Stomach (tissue), 9 donors: ENCODE data around the gene OR5AR1. TPM values are rescaled to one million over a fixed set of nuclear protein-coding genes. Genes with fewer than 3 reads are reported as not detected.

Source experiments
- DNase-seq, 2 donors: peaks; one replicate each; pipeline versions ENCODE4 v3.0.0 to v3.0.0-alpha.2; 2013 to 2019
- H3K27ac ChIP-seq, 5 donors: fragments of 200-600 bp in 4 of 5; sonication (generic) in 4 of 5; one replicate each; pipeline ENCODE4 v1.5.1; 2013 to 2019; ENCODE audit warnings: mild to moderate bottlenecking in 1 of 5, moderate library complexity in 1 of 5
- H3K27me3 ChIP-seq, 3 donors: fragments of 200-600 bp; sonication (generic); one replicate each; pipeline ENCODE4 v1.5.1; 2017 to 2019; ENCODE audit warnings: mixed run types in 1 of 3
- H3K36me3 ChIP-seq, 4 donors: fragments of 200-600 bp; sonication (generic); 1 replicate in 3 of 4; 2 replicates in 1 of 4; pipeline ENCODE4 v1.5.1; 2016 to 2019
- H3K4me1 ChIP-seq, 4 donors: fragments of 200-600 bp; sonication (generic); one replicate each; pipeline ENCODE4 v1.5.1; 2016 to 2019
- H3K4me3 ChIP-seq, 4 donors: fragments of 200-600 bp; sonication (generic) in 3 of 4; one replicate each; pipeline ENCODE4 v1.5.1; 2016 to 2019; ENCODE audit warnings: mild to moderate bottlenecking in 1 of 4
- H3K9me3 ChIP-seq, 4 donors: fragments of 200-600 bp; sonication (generic); one replicate each; pipeline ENCODE4 v1.5.1; 2016 to 2019
- CTCF ChIP-seq, 7 experiments: fragments of 450-650 bp in 4 of 7; fragments of 200-600 bp in 3 of 7; sonication (generic) in 3 of 7; IDR thresholded peaks; one replicate each; pipeline ENCODE4 v1.5.1; 2016 to 2019; ENCODE audit warnings: antibody characterized with exemption in 7 of 7, control low read depth in 2 of 7, mild to moderate bottlenecking in 1 of 7
- EP300 ChIP-seq: sonication (generic); formaldehyde crosslinking; IDR thresholded peaks from one replicate; pipeline ENCODE4 v1.6.1; 2017; ENCODE audit warnings: antibody characterized with exemption
- POLR2A ChIP-seq, 4 donors: fragments of 450-650 bp; IDR thresholded peaks; one replicate each; pipeline ENCODE4 v1.6.1; 2016; ENCODE audit warnings: antibody characterized with exemption in 4 of 4, control low read depth in 2 of 4, mild to moderate bottlenecking in 1 of 4, moderate library complexity in 1 of 4
- POLR2AphosphoS5 ChIP-seq, 3 donors: sonication (generic); formaldehyde crosslinking; IDR thresholded peaks; one replicate each; pipeline ENCODE4 v1.6.1; 2016; ENCODE audit warnings: antibody characterized with exemption in 3 of 3
- WGBS, 5 donors: extraction: QIAGEN DNeasy Blood & Tissue Kit in 3 of 5; methylation state at CpG; one replicate each; pipeline versions ENCODE4 v1.1.5 to v1.1.7; 2013 to 2018; 5-methylcytosine and 5-hydroxymethylcytosine counted together
- intact Hi-C: fragments of 100-400 bp; cut with DNase I; formaldehyde crosslinking; loops from one replicate; pipeline ENCODE4 v1.15.1; 2023; ENCODE audit warnings: low total_unique reads
- polyA plus RNA-seq, 3 donors: library from polyadenylated mRNA; stranded (reverse); fragments of 200-250 nt; gene quantifications; one replicate each; pipeline ENCODE4 v1.2.3, GENCODE V29; 2013
- small RNA-seq, 4 donors: library from RNA; depleted of rRNA; stranded (forward); fragments of <200 nt; gene quantifications; one replicate each; pipeline ENCODE3, GENCODE V24; 2016
- total RNA-seq, 5 donors: library from RNA; depleted of rRNA; stranded (reverse); fragments of >200 nt; gene quantifications; one replicate each; pipeline versions ENCODE4 v1.1.0 to v1.2.3, GENCODE V29; 2014 to 2016
- donor health status: healthy with polysubstance abuse.
- donor health status: Bipolar disorder and iron deficiency.
- donor health status: healthy.

Gene OR5AR1
- total and polyA plus RNA-seq, 8 donors = not detected

- Histone ChIP-seq H3K4me1 (no peaks in the 10 kb centered on the region), H3K36me3 (no peaks in the 10 kb centered on the region), H3K27me3 (no peaks in the 10 kb centered on the region), H3K4me3 (no peak overlapping the region), H3K9me3 (peaks cover 0 to 5% (median 2%) of the 10 kb centered on the region in 4 donors), H3K27ac (no peak overlapping the region)
- 57 to 78% (median 65%) methylated on average over 2 of the region's 2 CpGs for WGBS, 5 donors
- DNase-seq = no peak
- TF ChIP-seq POLR2AphosphoS5 (IDR thresholded peaks at IDR 0.05) (no peak), CTCF (IDR thresholded peaks at IDR 0.05) (no peak), POLR2A (IDR thresholded peaks at IDR 0.05) (no peak), EP300 (no peak)
- intact Hi-C loops = no loop called here
Measured at GRCh38 chr11:56714206-56714605, 50.7 kb downstream of the OR5AR1 start.

Small RNA genes lying within 50 kb of the gene (small RNA-seq; reads per million reads assigned to genes)
- gene AP004245.1 = 0 reads per million in 4 donors

Other genes starting within 250 kb of the OR5AR1 start
- not detected for gene OR5M3, start 190.3 kb upstream of the OR5AR1 start, total RNA-seq
- not detected for gene OR5M3, start 190.3 kb upstream of the OR5AR1 start, polyA plus RNA-seq
- gene OR5M8, start 172.3 kb upstream of the OR5AR1 start, total RNA-seq = not detected
- not detected for gene OR5M8, start 172.3 kb upstream of the OR5AR1 start, polyA plus RNA-seq
- not detected for gene OR5M11, start 120.4 kb upstream of the OR5AR1 start, total RNA-seq
- not detected for gene OR5M11, start 120.4 kb upstream of the OR5AR1 start, polyA plus RNA-seq
- gene OR5M10, start 86.0 kb upstream of the OR5AR1 start, total RNA-seq = not detected
- not detected for gene OR5M10, start 86.0 kb upstream of the OR5AR1 start, polyA plus RNA-seq
- under 1 TPM in 1 of 5 donors, not detected in 4; under 0.01 TPM for gene OR5M1, start 48.8 kb upstream of the OR5AR1 start, total RNA-seq
- gene OR5M1, start 48.8 kb upstream of the OR5AR1 start, polyA plus RNA-seq = not detected
- gene OR5AP2, start 21.2 kb upstream of the OR5AR1 start, total RNA-seq = not detected
- not detected for gene OR5AP2, start 21.2 kb upstream of the OR5AR1 start, polyA plus RNA-seq
- gene OR9G1, start 35.4 kb downstream of the OR5AR1 start, total RNA-seq = not detected
- gene OR9G1, start 35.4 kb downstream of the OR5AR1 start, polyA plus RNA-seq = not detected
- gene OR9G4, start 85.0 kb downstream of the OR5AR1 start, total RNA-seq = not detected
- not detected for gene OR9G4, start 85.0 kb downstream of the OR5AR1 start, polyA plus RNA-seq